ENCODE measurements around the gene PTH. TPM values are rescaled to one million over a fixed set of nuclear protein-coding genes. Genes with fewer than 3 reads are reported as not detected.

Gene PTH
- total RNA-seq, 2 experiments from 2014 or later, result not detected

DNA sequence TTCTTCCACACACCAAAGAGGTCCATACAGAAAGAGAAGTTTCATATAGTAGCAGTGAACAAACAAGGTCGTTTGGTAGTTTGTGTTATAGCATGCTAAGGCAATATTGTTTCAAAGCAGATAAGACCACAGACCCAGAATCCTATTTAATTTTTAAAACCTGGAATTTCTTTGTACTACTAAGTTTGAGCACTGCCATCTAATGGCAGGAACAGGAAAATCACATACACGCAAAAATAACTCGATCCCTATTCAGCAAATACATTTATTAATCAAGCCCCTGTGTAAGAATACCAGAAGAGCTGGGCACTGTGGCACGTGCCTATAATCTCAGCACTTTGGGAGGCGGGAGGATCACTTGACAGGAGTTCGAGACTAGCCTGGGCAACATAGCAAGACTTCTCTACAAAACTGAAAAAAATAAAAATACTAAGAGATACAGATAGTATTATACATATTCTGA is 29.9 kb downstream of the PTH start:
- ChIA-PET CTCF (interaction anchor here (0.9 to 2.5 kb wide), 12 partner anchors 11 to 217 kb away, joined by 3 to 12 read pairs (median 3); no protein-coding TSS in a partner anchor), POLR2A (no interaction called here)
- Mint-ChIP-seq H3K4me3 (no peak overlapping the region), H3K27ac (no peak overlapping the region), H3K27me3 (peaks cover 7% of the 10 kb centered on the region), H3K4me1 (ENCODE audit: low read depth) (peaks cover 22% of the 10 kb centered on the region), H3K36me3 (ENCODE audit: low read depth) (no peaks in the 10 kb centered on the region), H3K9me3 (no peaks in the 10 kb centered on the region)
- TF ChIP-seq, protein P1, sequence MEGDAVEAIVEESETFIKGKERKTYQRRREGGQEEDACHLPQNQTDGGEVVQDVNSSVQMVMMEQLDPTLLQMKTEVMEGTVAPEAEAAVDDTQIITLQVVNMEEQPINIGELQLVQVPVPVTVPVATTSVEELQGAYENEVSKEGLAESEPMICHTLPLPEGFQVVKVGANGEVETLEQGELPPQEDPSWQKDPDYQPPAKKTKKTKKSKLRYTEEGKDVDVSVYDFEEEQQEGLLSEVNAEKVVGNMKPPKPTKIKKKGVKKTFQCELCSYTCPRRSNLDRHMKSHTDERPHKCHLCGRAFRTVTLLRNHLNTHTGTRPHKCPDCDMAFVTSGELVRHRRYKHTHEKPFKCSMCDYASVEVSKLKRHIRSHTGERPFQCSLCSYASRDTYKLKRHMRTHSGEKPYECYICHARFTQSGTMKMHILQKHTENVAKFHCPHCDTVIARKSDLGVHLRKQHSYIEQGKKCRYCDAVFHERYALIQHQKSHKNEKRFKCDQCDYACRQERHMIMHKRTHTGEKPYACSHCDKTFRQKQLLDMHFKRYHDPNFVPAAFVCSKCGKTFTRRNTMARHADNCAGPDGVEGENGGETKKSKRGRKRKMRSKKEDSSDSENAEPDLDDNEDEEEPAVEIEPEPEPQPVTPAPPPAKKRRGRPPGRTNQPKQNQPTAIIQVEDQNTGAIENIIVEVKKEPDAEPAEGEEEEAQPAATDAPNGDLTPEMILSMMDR (IDR thresholded peaks at IDR 0.05), result peak; percentile 58
- no peak for DNase-seq
- intact Hi-C loops (cut with micrococcal nuclease), result no loop called here
- ATAC-seq, result no peak

- CTCF ChIA-PET, result interaction anchor here (0.7 to 2.0 kb wide), 3 partner anchors 9 to 24 kb away, joined by 3 to 8 read pairs (median 4); no protein-coding TSS in a partner anchor
- H3K27ac Mint-ChIP-seq, result peak overlapping the region; percentile 98
- peaks cover 8% of the 10 kb centered on the region for H3K36me3 Mint-ChIP-seq (ENCODE audit: low read depth)
- TF ChIP-seq, protein P1 (IDR thresholded peaks at IDR 0.05), result no peak
- H3K9me3 Mint-ChIP-seq, result no peaks in the 10 kb centered on the region
- peaks cover 35% of the 10 kb centered on the region for H3K4me1 Mint-ChIP-seq (ENCODE audit: low read depth)
- no peak for ATAC-seq
- POLR2A ChIA-PET, result interaction anchor here (0.6 to 2.2 kb wide), 12 partner anchors 9 to 212 kb away, joined by 3 to 7 read pairs (median 4); no protein-coding TSS in a partner anchor
- H3K4me3 Mint-ChIP-seq, result peak overlapping the region; percentile 88
- no peaks in the 10 kb centered on the region for H3K27me3 Mint-ChIP-seq
- DNase-seq, result no peak
- intact Hi-C loops (cut with micrococcal nuclease), result no loop called here
Observed at GRCh38 chr11:13463779-13464290, 32.0 kb downstream of the PTH start.

- DNase-seq, result peak; percentile 93
- intact Hi-C loops (cut with micrococcal nuclease), result no loop called here
- POLR2A ChIA-PET, result interaction anchor here (0.5 to 2.2 kb wide), 16 partner anchors 9 to 213 kb away, joined by 3 to 15 read pairs (median 3); no protein-coding TSS in a partner anchor
Observed at GRCh38 chr11:13462901-13463778, 32.7 kb downstream of the PTH start, which contains the start of gene BTBD10. Gene BTBD10 (minus strand): TSS chr11:13463222. CDS start chr11:13445124, 18,098 bp downstream.

DNA sequence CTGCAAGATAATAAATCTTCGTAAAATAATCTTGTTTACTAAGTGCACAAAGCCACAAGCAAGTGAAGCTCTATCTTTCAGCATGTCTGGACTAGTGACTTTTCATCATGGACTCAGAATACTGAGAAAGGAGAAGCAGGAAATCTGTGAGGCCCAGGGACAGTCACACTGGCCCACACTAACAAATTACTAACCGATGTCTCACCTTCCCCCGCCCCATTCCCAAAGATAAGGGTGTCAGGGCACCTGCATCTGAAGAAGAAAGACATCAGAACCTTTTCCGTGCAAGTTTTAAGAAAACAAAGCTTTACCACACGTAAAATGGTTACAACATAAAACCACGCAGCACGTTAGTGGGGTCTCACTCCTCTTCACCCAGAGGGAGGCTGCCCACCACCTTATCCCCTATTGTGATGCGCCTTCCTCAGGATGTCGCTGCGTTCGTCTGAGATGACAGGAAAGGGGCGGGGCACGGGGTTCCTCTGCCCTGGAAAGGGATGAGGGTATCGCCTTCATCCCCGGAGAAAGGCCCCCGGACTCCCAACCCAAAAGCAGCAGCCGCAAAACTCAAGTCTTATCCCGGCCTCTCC is 33.4 kb downstream of the PTH start:
- peak; percentile 69 for DNase-seq
- ChIA-PET CTCF (interaction anchor here (0.7 to 2.0 kb wide), 2 partner anchors 25 to 204 kb away, joined by 3 to 8 read pairs; no protein-coding TSS in a partner anchor), POLR2A (interaction anchor here (0.6 to 2.2 kb wide), 11 partner anchors 9 to 287 kb away, joined by 3 to 15 read pairs (median 4); no protein-coding TSS in a partner anchor)
- TF ChIP-seq, protein P1 (IDR thresholded peaks at IDR 0.05), result no peak
- H3K27me3 Mint-ChIP-seq, result no peaks in the 10 kb centered on the region
- H3K27ac Mint-ChIP-seq, result peak overlapping the region; percentile 98
- peak overlapping the region; percentile 88 for H3K4me3 Mint-ChIP-seq
- peak; percentile 38 for ATAC-seq
- intact Hi-C loops (cut with micrococcal nuclease), result no loop called here
- no peaks in the 10 kb centered on the region for H3K9me3 Mint-ChIP-seq
- H3K36me3 Mint-ChIP-seq (ENCODE audit: low read depth), result peaks cover 10% of the 10 kb centered on the region
- H3K4me1 Mint-ChIP-seq (ENCODE audit: low read depth), result peaks cover 40% of the 10 kb centered on the region

More at GRCh38 chr11:13462901-13463778, 32.7 kb downstream of the PTH start, which contains the start of gene BTBD10:
- Mint-ChIP-seq H3K36me3 (ENCODE audit: low read depth) (peaks cover 10% of the 10 kb centered on the region), H3K27ac (peak within 1 kb of the TSS; percentile 98), H3K4me1 (ENCODE audit: low read depth) (peaks cover 38% of the 10 kb centered on the region), H3K4me3 (peak within 1 kb of the TSS; percentile 88), H3K9me3 (no peaks in the 10 kb centered on the region), H3K27me3 (no peaks in the 10 kb centered on the region)
- peak; percentile 99 for ATAC-seq
- TF ChIP-seq, protein P1 (IDR thresholded peaks at IDR 0.05), result no peak
- CTCF ChIA-PET, result interaction anchor here (1.4 to 2.0 kb wide), 2 partner anchors 14 to 24 kb away, joined by 3 to 8 read pairs; no protein-coding TSS in a partner anchor

Data from activated CD8-positive, alpha-beta T cell treated with anti-CD3 and anti-CD28 coated beads for 36 hours (primary cell).